Measurements from ENCODE around the gene FMNL2.

The FMNL2 gene

DNA sequence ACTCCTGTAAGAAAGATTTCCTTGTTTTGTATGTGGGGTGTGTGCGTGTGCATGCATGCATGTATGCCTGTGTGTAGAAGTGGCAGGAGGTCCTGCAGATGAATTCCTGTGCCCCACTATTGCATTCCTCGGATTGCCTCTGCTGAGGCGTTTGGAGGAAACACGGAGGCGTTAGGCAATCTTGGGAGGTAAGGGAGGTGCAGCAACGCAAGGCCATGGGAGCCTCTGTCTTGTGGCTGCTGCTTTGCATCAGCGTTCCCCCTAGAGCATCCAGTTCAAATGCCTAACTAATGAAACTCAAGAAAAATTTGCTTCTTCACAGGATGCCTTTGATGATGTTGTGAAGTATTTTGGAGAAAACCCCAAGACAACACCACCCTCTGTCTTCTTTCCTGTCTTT is 302.3 kb downstream of the FMNL2 start:
- H3K4me3 ChIP-seq (ENCODE audit: low read length in 2 of 2) = no peak overlapping the region
- no CpG with 5 or more reads among the region's 7 CpGs for WGBS, 2 donors (ENCODE audit: extremely low coverage in 2 of 2, insufficient read length in 2 of 2, insufficient replicate concordance in 1 of 2)
- peak overlapping the region; percentile 23 for H3K23ac ChIP-seq (ENCODE audit: low read depth, low read length, poor library complexity)
- no peak overlapping the region for H4K8ac ChIP-seq (ENCODE audit: low read depth, low read length)
- no peak overlapping the region for H2AFZ ChIP-seq (ENCODE audit: low read length)
- H3K9me3 ChIP-seq (replicated peaks in 1 of 2; ENCODE audit: control insufficient read depth in 2 of 2, insufficient read depth in 1 of 2, low read depth in 1 of 2, low read length in 2 of 2) = no peaks in the 10 kb centered on the region
- no peak overlapping the region for H3K4ac ChIP-seq (ENCODE audit: low read length)
- no peaks in the 10 kb centered on the region for H3K79me1 ChIP-seq (ENCODE audit: low read depth, low read length)
- H3K27me3 ChIP-seq (ENCODE audit: control insufficient read depth in 3 of 3, insufficient read depth in 3 of 3, low read depth in 1 of 3, low read length in 3 of 3) = no peaks in the 10 kb centered on the region
- no peak overlapping the region for H3K27ac ChIP-seq (replicated peaks; ENCODE audit: low read length)
- H2BK5ac ChIP-seq (ENCODE audit: low read length) = no peak overlapping the region
- no peak overlapping the region for H4K91ac ChIP-seq (ENCODE audit: low read depth, low read length, poor library complexity)
- peaks cover 52 to 97% of the 10 kb centered on the region in 2 donors for H3K36me3 ChIP-seq (replicated peaks in 1 of 2; ENCODE audit: control insufficient read depth in 2 of 2, insufficient read depth in 2 of 2, low read length in 2 of 2)
- H3K4me2 ChIP-seq (ENCODE audit: insufficient read depth, low read length, poor library complexity, severe bottlenecking) = no peak overlapping the region
- DNase-seq (ENCODE audit: low spot score) = no peak
- no peak overlapping the region for H3K18ac ChIP-seq (ENCODE audit: low read length)
- no peaks in the 10 kb centered on the region for H3K4me1 ChIP-seq (ENCODE audit: control insufficient read depth in 2 of 2, insufficient read depth in 1 of 2, low read depth in 1 of 2, low read length in 2 of 2)
- no peak overlapping the region for H3K14ac ChIP-seq (ENCODE audit: low read length)
- H2BK120ac ChIP-seq (ENCODE audit: low read depth, low read length) = no peak overlapping the region
- no peak overlapping the region for H2AK5ac ChIP-seq (ENCODE audit: low read depth, low read length)
- peak overlapping the region; percentile 2 for H3K9ac ChIP-seq (ENCODE audit: low read depth, low read length, poor library complexity)
- H2BK12ac ChIP-seq (ENCODE audit: low read length) = no peak overlapping the region
- no peak overlapping the region for H2BK15ac ChIP-seq (ENCODE audit: low read length)

GRCh38 chr2:152638056-152638455 is 303.1 kb downstream of the FMNL2 start:
- Histone ChIP-seq H3K4me2 (ENCODE audit: insufficient read depth, low read length, poor library complexity, severe bottlenecking) (no peak overlapping the region), H3K18ac (ENCODE audit: low read length) (no peak overlapping the region), H3K36me3 (replicated peaks in 1 of 2; ENCODE audit: control insufficient read depth in 2 of 2, insufficient read depth in 2 of 2, low read length in 2 of 2) (peaks cover 49 to 97% of the 10 kb centered on the region in 2 donors), H2BK120ac (ENCODE audit: low read depth, low read length) (no peak overlapping the region), H3K27ac (replicated peaks; ENCODE audit: low read length) (no peak overlapping the region), H3K4me3 (ENCODE audit: low read length in 2 of 2) (no peak overlapping the region), H3K9me3 (replicated peaks in 1 of 2; ENCODE audit: control insufficient read depth in 2 of 2, insufficient read depth in 1 of 2, low read depth in 1 of 2, low read length in 2 of 2) (no peaks in the 10 kb centered on the region), H2AFZ (ENCODE audit: low read length) (no peak overlapping the region), H2BK15ac (ENCODE audit: low read length) (no peak overlapping the region), H3K23ac (ENCODE audit: low read depth, low read length, poor library complexity) (no peak overlapping the region), H2BK5ac (ENCODE audit: low read length) (no peak overlapping the region), H3K4me1 (ENCODE audit: control insufficient read depth in 2 of 2, insufficient read depth in 1 of 2, low read depth in 1 of 2, low read length in 2 of 2) (no peaks in the 10 kb centered on the region), H2BK12ac (ENCODE audit: low read length) (no peak overlapping the region), H3K27me3 (ENCODE audit: control insufficient read depth in 3 of 3, insufficient read depth in 3 of 3, low read depth in 1 of 3, low read length in 3 of 3) (no peaks in the 10 kb centered on the region), H2AK5ac (ENCODE audit: low read depth, low read length) (no peak overlapping the region), H3K4ac (ENCODE audit: low read length) (no peak overlapping the region), H3K9ac (ENCODE audit: low read depth, low read length, poor library complexity) (no peak overlapping the region), H3K14ac (ENCODE audit: low read length) (no peak overlapping the region), H4K91ac (ENCODE audit: low read depth, low read length, poor library complexity) (no peak overlapping the region), H3K79me1 (ENCODE audit: low read depth, low read length) (no peaks in the 10 kb centered on the region), H4K8ac (ENCODE audit: low read depth, low read length) (no peak overlapping the region)
- DNase-seq (ENCODE audit: low spot score) = no peak
- WGBS, 2 donors (ENCODE audit: extremely low coverage in 2 of 2, insufficient read length in 2 of 2, insufficient replicate concordance in 1 of 2) = no CpG with 5 or more reads among the region's 2 CpGs

DNA sequence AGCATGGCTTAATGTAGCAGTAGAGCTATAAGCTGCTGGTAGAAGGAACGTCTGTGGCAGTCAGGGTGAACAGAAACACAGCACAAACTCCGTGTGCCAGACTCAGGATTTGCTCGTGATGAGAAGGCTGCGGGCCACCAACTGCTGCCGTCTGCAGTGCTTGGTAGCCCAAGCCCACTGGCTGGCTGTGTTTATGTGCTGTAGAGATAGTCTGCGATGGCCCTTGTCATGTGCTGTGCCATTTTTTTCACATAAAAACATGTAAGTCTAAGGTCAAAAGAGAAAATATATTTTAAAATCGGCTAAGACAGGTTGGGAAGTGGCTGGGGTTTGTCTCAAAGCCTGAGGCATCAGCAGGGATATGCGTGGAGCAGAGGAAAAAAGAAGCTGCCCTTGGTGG is 303.6 kb downstream of the FMNL2 start:
- H3K23ac ChIP-seq (ENCODE audit: low read depth, low read length, poor library complexity) = no peak overlapping the region
- no peak overlapping the region for H2BK5ac ChIP-seq (ENCODE audit: low read length)
- H3K4me2 ChIP-seq (ENCODE audit: insufficient read depth, low read length, poor library complexity, severe bottlenecking) = no peak overlapping the region
- no peak overlapping the region for H3K18ac ChIP-seq (ENCODE audit: low read length)
- no peak overlapping the region for H3K27ac ChIP-seq (replicated peaks; ENCODE audit: low read length)
- H3K79me1 ChIP-seq (ENCODE audit: low read depth, low read length) = no peaks in the 10 kb centered on the region
- H3K9me3 ChIP-seq (replicated peaks in 1 of 2; ENCODE audit: control insufficient read depth in 2 of 2, insufficient read depth in 1 of 2, low read depth in 1 of 2, low read length in 2 of 2) = no peaks in the 10 kb centered on the region
- H3K9ac ChIP-seq (ENCODE audit: low read depth, low read length, poor library complexity) = no peak overlapping the region
- H3K36me3 ChIP-seq (replicated peaks in 1 of 2; ENCODE audit: control insufficient read depth in 2 of 2, insufficient read depth in 2 of 2, low read length in 2 of 2) = peaks cover 51 to 97% of the 10 kb centered on the region in 2 donors
- WGBS, 2 donors (ENCODE audit: extremely low coverage in 2 of 2, insufficient read length in 2 of 2, insufficient replicate concordance in 1 of 2) = no CpG with 5 or more reads among the region's 8 CpGs
- H3K4me1 ChIP-seq (ENCODE audit: control insufficient read depth in 2 of 2, insufficient read depth in 1 of 2, low read depth in 1 of 2, low read length in 2 of 2) = no peaks in the 10 kb centered on the region
- H2BK12ac ChIP-seq (ENCODE audit: low read length) = no peak overlapping the region
- H3K4ac ChIP-seq (ENCODE audit: low read length) = no peak overlapping the region
- no peak overlapping the region for H2BK15ac ChIP-seq (ENCODE audit: low read length)
- no peak overlapping the region for H4K8ac ChIP-seq (ENCODE audit: low read depth, low read length)
- no peak overlapping the region for H3K4me3 ChIP-seq (ENCODE audit: low read length in 2 of 2)
- no peak overlapping the region for H3K14ac ChIP-seq (ENCODE audit: low read length)
- no peaks in the 10 kb centered on the region for H3K27me3 ChIP-seq (ENCODE audit: control insufficient read depth in 3 of 3, insufficient read depth in 3 of 3, low read depth in 1 of 3, low read length in 3 of 3)
- no peak overlapping the region for H2BK120ac ChIP-seq (ENCODE audit: low read depth, low read length)
- H2AK5ac ChIP-seq (ENCODE audit: low read depth, low read length) = no peak overlapping the region
- no peak overlapping the region for H4K91ac ChIP-seq (ENCODE audit: low read depth, low read length, poor library complexity)
- no peak overlapping the region for H2AFZ ChIP-seq (ENCODE audit: low read length)
- no peak for DNase-seq (ENCODE audit: low spot score)

- no peak overlapping the region for H2BK120ac ChIP-seq (ENCODE audit: low read depth, low read length)
- H2AK5ac ChIP-seq (ENCODE audit: low read depth, low read length) = no peak overlapping the region
- no peak overlapping the region for H4K91ac ChIP-seq (ENCODE audit: low read depth, low read length, poor library complexity)
- no peak for DNase-seq (ENCODE audit: low spot score)
- H3K36me3 ChIP-seq (replicated peaks in 1 of 2; ENCODE audit: control insufficient read depth in 2 of 2, insufficient read depth in 2 of 2, low read length in 2 of 2) = peaks cover 20 to 98% of the 10 kb centered on the region in 2 donors
- no peak overlapping the region for H3K9ac ChIP-seq (ENCODE audit: low read depth, low read length, poor library complexity)
- no peak overlapping the region for H2AFZ ChIP-seq (ENCODE audit: low read length)
- no peaks in the 10 kb centered on the region for H3K79me1 ChIP-seq (ENCODE audit: low read depth, low read length)
- H3K4me1 ChIP-seq (ENCODE audit: control insufficient read depth in 2 of 2, insufficient read depth in 1 of 2, low read depth in 1 of 2, low read length in 2 of 2) = peaks cover 5 to 17% of the 10 kb centered on the region in 2 donors
- H3K9me3 ChIP-seq (replicated peaks in 1 of 2; ENCODE audit: control insufficient read depth in 2 of 2, insufficient read depth in 1 of 2, low read depth in 1 of 2, low read length in 2 of 2) = no peaks in the 10 kb centered on the region
- no peak overlapping the region for H3K27ac ChIP-seq (replicated peaks; ENCODE audit: low read length)
- H4K8ac ChIP-seq (ENCODE audit: low read depth, low read length) = no peak overlapping the region
- WGBS, 2 donors (ENCODE audit: extremely low coverage in 2 of 2, insufficient read length in 2 of 2, insufficient replicate concordance in 1 of 2) = no CpG with 5 or more reads among the region's 6 CpGs
- no peak overlapping the region for H2BK5ac ChIP-seq (ENCODE audit: low read length)
- H2BK12ac ChIP-seq (ENCODE audit: low read length) = no peak overlapping the region
- no peaks in the 10 kb centered on the region for H3K27me3 ChIP-seq (ENCODE audit: control insufficient read depth in 3 of 3, insufficient read depth in 3 of 3, low read depth in 1 of 3, low read length in 3 of 3)
- H3K4me3 ChIP-seq (ENCODE audit: low read length in 2 of 2) = no peak overlapping the region
- no peak overlapping the region for H3K14ac ChIP-seq (ENCODE audit: low read length)
- H3K23ac ChIP-seq (ENCODE audit: low read depth, low read length, poor library complexity) = no peak overlapping the region
- H3K4ac ChIP-seq (ENCODE audit: low read length) = no peak overlapping the region
- H2BK15ac ChIP-seq (ENCODE audit: low read length) = no peak overlapping the region
- H3K18ac ChIP-seq (ENCODE audit: low read length) = no peak overlapping the region
- H3K4me2 ChIP-seq (ENCODE audit: insufficient read depth, low read length, poor library complexity, severe bottlenecking) = no peak overlapping the region
Observed at GRCh38 chr2:152644189-152644873, 309.4 kb downstream of the FMNL2 start.
